DMS 273 treated with DMSO at 0.1 percent for 48 hours (cell line): ENCODE measurements around the gene GPC2.
A peak's percentile ranks its signal among the peaks of the same experiment; 100 is the strongest.

ENCODE experiments used
- DNase-seq: peaks from one replicate; lab custom pipeline; 2025; lab: John Stamatoyannopoulos, UW

Gene GPC2

GRCh38 chr7:100170101-100170897, 6.9 kb downstream of the GPC2 start:
- no peak for DNase-seq

DNA sequence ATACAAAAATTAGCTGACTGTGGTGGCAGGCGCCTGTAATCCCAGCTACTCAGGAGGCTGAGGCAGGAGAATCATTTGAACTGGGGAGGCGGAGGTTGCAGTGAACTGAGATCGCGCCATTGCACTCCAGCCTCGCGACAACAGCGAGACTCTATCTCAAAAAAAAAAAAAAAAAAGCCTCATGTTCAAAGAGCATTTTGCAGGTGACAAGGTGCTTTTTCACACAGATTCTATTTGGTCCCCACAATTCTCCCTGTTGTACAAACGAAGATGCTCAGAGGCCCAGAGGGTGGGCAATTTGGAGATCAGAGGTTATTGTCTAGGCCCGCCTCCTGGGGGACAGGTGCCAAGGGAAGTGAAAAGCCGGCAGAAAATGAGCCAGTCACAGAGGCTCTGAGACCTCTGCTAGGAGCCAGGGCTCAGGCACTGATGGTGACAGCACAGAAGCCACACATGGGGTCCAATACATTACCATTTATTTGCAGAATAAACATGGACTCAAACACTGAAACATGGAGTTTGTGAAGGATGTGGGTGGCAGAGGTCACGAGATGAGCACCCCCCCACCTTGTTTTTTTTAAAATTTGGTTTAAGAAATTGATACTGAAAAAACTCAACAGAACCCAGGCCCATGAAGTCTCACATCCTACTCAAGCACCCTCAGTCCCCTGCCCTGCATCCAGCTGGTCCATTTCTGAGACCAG, 7.9 kb downstream of the GPC2 start:
- DNase-seq, result no peak

GRCh38 chr7:100167912-100168323, 9.3 kb downstream of the GPC2 start:
- DNase-seq, result no peak

DNA sequence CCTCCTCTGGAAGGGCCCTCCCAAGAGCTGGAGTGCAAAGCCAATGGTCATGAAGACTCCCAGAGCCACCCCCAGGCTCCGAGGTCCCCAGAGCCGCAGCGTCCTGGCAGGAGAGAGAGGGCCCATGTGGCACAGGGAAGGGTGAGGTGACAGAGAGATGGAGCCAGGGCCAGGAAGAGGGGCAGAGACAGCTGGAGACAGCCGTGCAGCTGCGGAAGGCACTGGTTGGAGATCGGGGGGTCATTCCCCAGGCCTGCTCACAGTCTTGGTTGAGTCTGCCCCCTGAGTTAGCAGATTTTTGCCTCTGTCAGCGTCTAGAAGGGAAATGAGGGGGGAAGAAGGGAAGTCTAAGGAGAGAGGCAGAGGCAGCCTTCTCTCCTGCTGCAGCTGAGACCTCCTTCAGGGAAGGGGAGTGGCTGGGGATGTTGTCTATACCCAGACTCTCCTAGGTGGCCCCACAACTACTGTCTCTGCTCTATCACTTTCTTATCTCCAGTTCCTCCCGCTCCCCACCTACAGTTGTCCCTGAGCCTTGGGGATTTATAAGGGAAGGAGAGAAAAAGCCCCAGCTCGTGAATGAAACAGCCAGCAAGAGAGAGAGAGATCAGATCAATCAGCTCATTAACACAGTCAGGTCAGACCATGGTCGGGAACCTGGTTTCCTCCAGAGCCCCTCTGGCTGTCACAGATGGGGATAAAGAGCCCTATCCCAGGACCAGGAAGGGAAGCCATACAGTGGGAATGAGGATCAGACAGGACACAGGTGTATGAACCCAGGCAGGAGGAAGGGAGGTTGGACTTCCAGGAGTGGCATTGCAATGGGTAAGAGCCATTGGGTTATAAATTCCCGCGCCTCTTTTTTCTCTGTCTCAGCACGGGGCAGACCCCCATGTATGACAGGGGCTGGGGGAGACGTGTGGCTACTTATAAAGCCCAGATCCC, 9.9 kb downstream of the GPC2 start:
- no peak for DNase-seq

DNA sequence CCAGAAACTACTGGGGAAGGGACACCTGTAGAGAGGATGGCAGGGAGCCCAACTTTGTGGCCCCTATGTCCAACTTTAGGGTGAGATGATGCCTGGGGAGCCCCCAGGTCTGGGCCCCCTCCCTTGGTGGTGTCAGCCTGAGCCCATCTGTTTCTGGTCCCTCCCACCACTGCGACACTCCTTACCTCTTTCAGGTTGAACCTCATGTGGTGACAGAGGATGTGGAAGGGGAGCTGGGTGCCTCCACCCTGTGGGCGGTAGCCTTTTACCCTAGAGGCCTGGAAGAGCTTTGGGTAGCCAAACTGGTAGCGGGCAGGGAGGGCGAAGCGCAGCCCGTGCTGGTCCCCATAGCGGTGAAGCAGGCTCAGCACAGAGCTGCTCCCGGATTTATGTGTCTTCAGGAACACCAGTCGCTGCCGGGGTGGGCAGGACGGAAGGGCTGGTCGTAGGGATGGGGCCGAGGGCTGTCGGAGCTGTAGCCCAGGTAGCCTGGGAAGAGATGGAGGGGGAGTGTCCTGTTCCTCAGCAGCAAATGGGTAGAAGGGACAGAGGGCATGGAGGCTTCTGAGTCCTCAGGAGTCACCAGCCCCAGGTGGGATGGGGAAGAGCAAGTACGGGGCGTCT, 10.8 kb downstream of the GPC2 start:
- no peak for DNase-seq

GRCh38 chr7:100163871-100164270, 13.3 kb downstream of the GPC2 start:
- DNase-seq, result no peak

DNA sequence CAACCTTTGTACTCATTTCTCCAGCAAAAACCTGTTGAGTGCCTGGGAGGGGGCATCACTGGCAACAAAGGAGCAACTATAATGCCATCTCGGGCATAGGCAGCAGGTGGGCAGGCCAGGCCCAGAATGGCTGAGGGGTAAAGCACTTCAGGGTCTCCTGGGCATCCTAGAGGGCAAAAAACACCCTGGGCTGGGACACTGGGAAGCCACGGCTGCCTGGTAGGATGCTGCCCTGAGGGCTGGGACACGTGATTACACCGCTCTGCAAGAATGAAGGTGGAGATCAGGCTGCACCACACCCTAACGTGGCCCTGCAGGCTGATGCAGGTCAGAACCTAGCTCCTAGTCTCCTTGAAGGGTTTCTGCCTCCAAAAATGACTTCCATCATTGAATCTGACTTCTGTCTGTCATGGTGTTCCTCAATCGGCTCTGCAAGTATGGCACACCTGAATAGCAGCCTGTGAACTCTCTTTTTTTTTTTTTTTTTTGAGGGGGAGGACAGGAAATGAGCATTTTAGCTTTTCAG, 14.1 kb downstream of the GPC2 start:
- DNase-seq, result no peak

- no peak for DNase-seq
Measured at GRCh38 chr7:100160067-100160466, 17.1 kb downstream of the GPC2 start.

DNA sequence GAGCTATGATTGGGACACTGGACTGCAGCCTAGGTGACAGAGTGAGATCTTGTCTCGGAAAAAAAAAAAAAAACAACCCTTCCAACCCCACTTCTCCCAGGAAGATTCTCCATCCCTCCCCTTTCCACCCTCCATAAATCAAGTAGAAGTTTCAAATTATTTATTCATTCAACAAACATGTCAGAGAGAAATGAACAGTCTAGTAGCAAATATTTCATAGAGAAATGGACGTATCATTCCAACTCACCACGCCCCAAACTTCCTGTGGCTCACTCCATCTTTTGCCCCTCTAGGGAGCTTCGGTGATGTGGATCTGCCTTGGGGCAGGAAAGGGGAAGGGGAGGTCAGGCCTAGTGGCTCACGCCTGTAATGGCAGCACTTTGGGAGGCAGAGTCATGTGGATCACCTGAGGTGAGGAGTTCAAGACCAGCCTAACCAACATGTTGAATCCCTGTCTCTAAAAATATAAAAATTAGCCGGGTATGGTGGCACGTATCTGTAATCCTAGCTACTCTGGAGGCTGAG, 18.0 kb downstream of the GPC2 start:
- DNase-seq, result no peak

DNA sequence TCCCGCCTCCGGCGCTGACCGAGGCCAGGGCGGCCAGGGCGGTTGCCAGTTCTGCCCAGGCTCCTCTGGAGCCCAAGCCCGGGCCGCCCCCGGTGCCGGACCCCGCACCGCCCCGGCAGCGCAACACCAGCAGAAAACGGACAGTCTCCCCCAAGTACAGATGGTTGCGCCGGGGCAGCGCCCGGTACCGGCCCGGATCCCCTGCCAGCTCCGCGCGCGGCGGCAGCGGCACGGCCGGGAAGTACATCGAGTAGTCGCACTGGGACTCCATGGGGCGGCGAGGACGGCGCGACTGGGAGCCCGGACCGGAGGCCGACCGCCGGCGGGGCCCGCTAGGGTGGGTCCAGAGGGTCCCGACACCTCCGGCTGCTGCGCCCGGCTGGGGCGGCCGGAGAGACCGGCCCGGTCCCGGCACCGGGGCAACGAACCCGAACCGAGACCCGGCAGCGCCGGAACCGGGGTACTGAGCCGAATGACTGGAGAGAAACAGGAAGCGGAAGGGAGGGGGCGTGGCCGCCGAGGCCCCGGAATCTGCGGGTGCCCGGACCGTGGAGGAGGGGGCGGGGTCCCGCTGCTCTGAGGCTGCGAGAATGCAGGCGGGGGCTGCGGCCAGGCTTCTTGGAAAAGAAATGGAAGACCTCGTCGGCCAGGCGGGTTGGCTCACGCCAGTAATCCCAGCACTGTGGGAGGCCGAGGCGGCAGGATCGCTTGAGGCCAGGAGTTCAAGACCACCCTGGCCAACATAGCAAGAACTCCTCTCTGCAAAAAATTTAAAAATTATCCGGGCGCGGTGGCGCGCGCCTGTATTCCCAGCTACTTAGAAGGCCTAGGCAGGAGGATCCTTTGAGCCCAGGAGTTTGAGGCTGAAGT, 18.7 kb downstream of the GPC2 start, which contains the start of gene TRAPPC14:
TSS of gene TRAPPC14 (minus strand) at position 495 of the 870 bp plus-strand sequence. CDS start at position 271, 224 bp downstream.
- peak; percentile 74 for DNase-seq

GRCh38 chr7:100157334-100158228, 19.6 kb downstream of the GPC2 start:
- DNase-seq, result no peak

DNA sequence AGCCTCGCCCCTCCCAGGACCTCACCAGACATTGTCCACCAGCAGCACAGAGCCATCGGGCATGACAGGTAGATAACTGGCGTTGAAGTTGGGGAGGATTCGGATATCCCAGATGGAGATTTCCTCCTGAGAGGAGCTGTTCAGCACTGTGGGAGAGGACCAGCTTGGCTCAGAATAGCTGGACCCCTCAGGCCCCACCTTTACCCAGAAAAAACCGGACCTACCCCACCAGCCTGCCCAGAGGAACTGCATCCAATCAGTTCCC, 20.2 kb downstream of the GPC2 start:
- no peak for DNase-seq

GRCh38 chr7:100156331-100157068, 20.7 kb downstream of the GPC2 start:
- no peak for DNase-seq

- DNase-seq, result no peak
Measured at GRCh38 chr7:100155553-100156317, 21.4 kb downstream of the GPC2 start.

- DNase-seq, result no peak
Measured at GRCh38 chr7:100154651-100155491, 22.3 kb downstream of the GPC2 start.

DNA sequence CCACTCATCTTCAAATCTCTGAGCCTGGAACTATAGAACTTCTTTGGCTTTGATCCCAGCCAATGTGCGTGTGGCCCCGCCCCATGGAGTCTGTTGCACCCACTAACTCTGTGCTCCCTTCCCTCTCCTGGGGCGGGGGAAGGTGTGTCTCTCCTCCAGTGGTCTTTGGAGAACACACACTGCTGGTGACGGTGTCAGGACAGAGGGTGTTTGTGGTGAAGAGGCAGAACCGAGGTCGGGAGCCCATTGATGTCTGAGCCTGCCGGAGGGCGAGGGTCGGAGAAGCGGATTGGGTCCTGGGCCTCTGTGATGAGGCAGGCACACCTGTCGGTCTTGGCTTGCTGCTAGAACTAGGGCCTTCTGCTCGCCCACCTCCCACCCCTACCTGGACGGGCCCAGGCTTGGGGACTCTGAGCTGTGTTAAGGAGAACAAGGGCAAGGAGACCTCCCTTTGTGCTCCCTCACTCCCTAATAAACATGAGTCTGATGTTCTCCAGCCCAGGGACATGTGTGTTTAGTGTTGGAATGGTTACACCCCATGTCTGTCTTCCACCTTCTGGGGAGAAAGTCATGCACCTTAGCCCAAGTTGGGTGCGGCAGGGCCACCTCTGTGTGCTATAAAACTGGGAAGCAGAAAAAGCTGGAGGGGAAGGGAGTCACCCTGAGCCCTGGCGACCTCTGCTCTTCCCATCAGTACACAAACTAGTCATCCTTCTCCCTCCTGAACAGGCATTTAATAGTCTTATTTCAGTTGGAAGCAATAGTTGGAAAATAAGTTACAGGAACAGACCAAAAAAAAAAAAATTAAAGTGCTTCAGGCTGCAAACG, 23.3 kb downstream of the GPC2 start:
- no peak for DNase-seq
